Stimulated activated effector memory CD8-positive, alpha-beta T cell treated with anti-CD3 and anti-CD28 coated beads, Interleukin-12 subunit alpha, Interleukin-12 subunit beta, amount 100 ng/mL, for 72 hours (primary cell): ENCODE results near the gene TLDC2.

Source experiments
- ATAC-seq: fragments of 150-1000 bp; cut with Tn5 transposase; 2 replicates; pipeline ENCODE4 v1.10.0; 2021
- DNase-seq, 2 donors: peaks; one replicate each; pipeline ENCODE4 v3.0.0; 2021 to 2022; ENCODE audit warnings: low spot score in 2 of 2
- H3K27ac Mint-ChIP-seq: one replicate; pipeline ENCODE4 v1.8.0; 2022; ENCODE audit warnings: mild to moderate bottlenecking, mixed read lengths
- H3K36me3 Mint-ChIP-seq: one replicate; pipeline ENCODE4 v1.8.0; 2022; ENCODE audit warnings: mild to moderate bottlenecking, mixed read lengths
- H3K4me1 Mint-ChIP-seq: one replicate; pipeline ENCODE4 v1.8.0; 2022; ENCODE audit warnings: mixed read lengths
- H3K4me3 Mint-ChIP-seq: one replicate; pipeline ENCODE4 v1.8.0; 2022; ENCODE audit warnings: mild to moderate bottlenecking, mixed read lengths
- H3K9me3 Mint-ChIP-seq: one replicate; pipeline ENCODE4 v1.8.0; 2022; ENCODE audit warnings: mixed read lengths

Gene TLDC2

GRCh38 chr20:36847009-36847709, 28.8 kb upstream of the TLDC2 start:
- H3K36me3 Mint-ChIP-seq, result no peaks in the 10 kb centered on the region
- H3K9me3 Mint-ChIP-seq, result peaks cover 3% of the 10 kb centered on the region
- H3K27ac Mint-ChIP-seq, result no peak overlapping the region
- DNase-seq (no peak), ATAC-seq (no peak)
- peaks cover 7% of the 10 kb centered on the region for H3K4me1 Mint-ChIP-seq
- no peak overlapping the region for H3K4me3 Mint-ChIP-seq

GRCh38 chr20:36847710-36848040, 28.3 kb upstream of the TLDC2 start:
- Mint-ChIP-seq H3K4me1 (peaks cover 7% of the 10 kb centered on the region), H3K4me3 (no peak overlapping the region), H3K36me3 (no peaks in the 10 kb centered on the region), H3K27ac (no peak overlapping the region), H3K9me3 (peaks cover 3% of the 10 kb centered on the region)
- ATAC-seq, result no peak
- no peak for DNase-seq

- H3K4me3 Mint-ChIP-seq, result no peak overlapping the region
- H3K4me1 Mint-ChIP-seq, result peaks cover 5% of the 10 kb centered on the region
- H3K36me3 Mint-ChIP-seq, result no peaks in the 10 kb centered on the region
- no peak overlapping the region for H3K27ac Mint-ChIP-seq
- DNase-seq (no peak), ATAC-seq (no peak)
- H3K9me3 Mint-ChIP-seq, result peaks cover 3% of the 10 kb centered on the region
These were observed 27.8 kb upstream of the TLDC2 start for GRCh38 chr20:36848078-36848660.

- Mint-ChIP-seq H3K4me3 (no peak overlapping the region), H3K36me3 (no peaks in the 10 kb centered on the region), H3K4me1 (peaks cover under 1% of the 10 kb centered on the region), H3K27ac (no peak overlapping the region), H3K9me3 (peaks cover 3% of the 10 kb centered on the region)
- ATAC-seq (no peak), DNase-seq (no peak)
These were observed 27.3 kb upstream of the TLDC2 start for GRCh38 chr20:36848677-36849076.

- DNase-seq (no peak), ATAC-seq (no peak)
- Mint-ChIP-seq H3K4me1 (no peaks in the 10 kb centered on the region), H3K36me3 (no peaks in the 10 kb centered on the region), H3K27ac (no peak overlapping the region), H3K4me3 (no peak overlapping the region), H3K9me3 (peaks cover 3% of the 10 kb centered on the region)
These were observed 26.4 kb upstream of the TLDC2 start for GRCh38 chr20:36849333-36850065.

- DNase-seq, result no peak
- H3K36me3 Mint-ChIP-seq, result no peaks in the 10 kb centered on the region
- no peak overlapping the region for H3K4me3 Mint-ChIP-seq
- H3K4me1 Mint-ChIP-seq, result no peaks in the 10 kb centered on the region
- H3K27ac Mint-ChIP-seq, result no peak overlapping the region
- no peak for ATAC-seq
- peaks cover 3% of the 10 kb centered on the region for H3K9me3 Mint-ChIP-seq
These were observed 25.2 kb upstream of the TLDC2 start for GRCh38 chr20:36850759-36851158.

- Mint-ChIP-seq H3K9me3 (peaks cover 3% of the 10 kb centered on the region), H3K4me1 (no peaks in the 10 kb centered on the region), H3K27ac (no peak overlapping the region), H3K4me3 (no peak overlapping the region), H3K36me3 (no peaks in the 10 kb centered on the region)
- ATAC-seq (no peak), DNase-seq (no peak)
These were observed 24.4 kb upstream of the TLDC2 start for GRCh38 chr20:36851490-36851889.

- DNase-seq (no peak), ATAC-seq (no peak)
- Mint-ChIP-seq H3K9me3 (peaks cover 3% of the 10 kb centered on the region), H3K4me3 (no peak overlapping the region), H3K27ac (no peak overlapping the region), H3K4me1 (peaks cover 5% of the 10 kb centered on the region), H3K36me3 (no peaks in the 10 kb centered on the region)
These were observed 23.8 kb upstream of the TLDC2 start for GRCh38 chr20:36852187-36852586.

- Mint-ChIP-seq H3K4me1 (peaks cover 8% of the 10 kb centered on the region), H3K27ac (no peak overlapping the region), H3K9me3 (peaks cover 3% of the 10 kb centered on the region), H3K4me3 (no peak overlapping the region), H3K36me3 (no peaks in the 10 kb centered on the region)
- ATAC-seq, result no peak
- no peak for DNase-seq
These were observed 21.3 kb upstream of the TLDC2 start for GRCh38 chr20:36854348-36855240.

- peaks cover 8% of the 10 kb centered on the region for H3K4me1 Mint-ChIP-seq
- ATAC-seq (no peak), DNase-seq (no peak)
- no peaks in the 10 kb centered on the region for H3K36me3 Mint-ChIP-seq
- peaks cover 3% of the 10 kb centered on the region for H3K9me3 Mint-ChIP-seq
- H3K27ac Mint-ChIP-seq, result no peak overlapping the region
- H3K4me3 Mint-ChIP-seq, result no peak overlapping the region
These were observed 20.7 kb upstream of the TLDC2 start for GRCh38 chr20:36855241-36855657.

- Mint-ChIP-seq H3K4me1 (peaks cover 8% of the 10 kb centered on the region), H3K4me3 (no peak overlapping the region), H3K36me3 (no peaks in the 10 kb centered on the region), H3K27ac (peak overlapping the region; percentile 17), H3K9me3 (no peaks in the 10 kb centered on the region)
- no peak for ATAC-seq
- no peak for DNase-seq
These were observed 19.7 kb upstream of the TLDC2 start for GRCh38 chr20:36856195-36856594.

GRCh38 chr20:36856691-36857635, 19.0 kb upstream of the TLDC2 start:
- H3K9me3 Mint-ChIP-seq, result no peaks in the 10 kb centered on the region
- no peak for ATAC-seq
- no peak for DNase-seq
- H3K36me3 Mint-ChIP-seq, result no peaks in the 10 kb centered on the region
- H3K4me1 Mint-ChIP-seq, result peaks cover 8% of the 10 kb centered on the region
- peak overlapping the region; percentile 13 for H3K27ac Mint-ChIP-seq
- H3K4me3 Mint-ChIP-seq, result no peak overlapping the region

- Mint-ChIP-seq H3K27ac (no peak overlapping the region), H3K9me3 (no peaks in the 10 kb centered on the region), H3K4me3 (no peak overlapping the region), H3K4me1 (peaks cover 8% of the 10 kb centered on the region), H3K36me3 (no peaks in the 10 kb centered on the region)
- no peak for ATAC-seq
- no peak for DNase-seq
These were observed 16.7 kb upstream of the TLDC2 start for GRCh38 chr20:36859282-36859555.

- H3K4me3 Mint-ChIP-seq, result no peak overlapping the region
- H3K9me3 Mint-ChIP-seq, result no peaks in the 10 kb centered on the region
- H3K27ac Mint-ChIP-seq, result no peak overlapping the region
- no peak for ATAC-seq
- H3K36me3 Mint-ChIP-seq, result no peaks in the 10 kb centered on the region
- H3K4me1 Mint-ChIP-seq, result peaks cover 10% of the 10 kb centered on the region
- DNase-seq, result no peak
These were observed 16.1 kb upstream of the TLDC2 start for GRCh38 chr20:36859700-36860330.
